Spleen (tissue), 7 donors: ENCODE results near the gene OR13C8.

ENCODE experiments used
- CTCF ChIP-seq, 11 experiments: fragments of 200-600 bp in 7 of 11; fragments of 450-650 bp in 4 of 11; sonication (generic) in 4 of 11; IDR thresholded peaks in 8 of 11; conservative IDR thresholded peaks in 3 of 11; 1 replicate in 7 of 11; 2 replicates in 4 of 11; pipeline versions ENCODE4 v1.4.0 to v1.8.0; 2016 to 2021; ENCODE audit warnings: antibody characterized with exemption in 11 of 11, inconsistent platforms in 4 of 11, mild to moderate bottlenecking in 1 of 11
- POLR2A ChIP-seq, 3 donors: fragments of 450-650 bp; IDR thresholded peaks; one replicate each; pipeline ENCODE4 v1.5.1; 2017; ENCODE audit warnings: antibody characterized with exemption in 3 of 3, mild to moderate bottlenecking in 1 of 3
- POLR2AphosphoS5 ChIP-seq, 3 donors: sonication (generic); formaldehyde crosslinking; IDR thresholded peaks; one replicate each; pipeline ENCODE4 v1.5.1; 2017; ENCODE audit warnings: antibody characterized with exemption in 3 of 3
- donor health status: DM: no; HTN: no; CAD: no; lungs with moderate emphysema.
- donor health status: DM: no; HTN: no; CAD: no.
- donor health status: DM: no; HTN: no; CAD: no.

DNA sequence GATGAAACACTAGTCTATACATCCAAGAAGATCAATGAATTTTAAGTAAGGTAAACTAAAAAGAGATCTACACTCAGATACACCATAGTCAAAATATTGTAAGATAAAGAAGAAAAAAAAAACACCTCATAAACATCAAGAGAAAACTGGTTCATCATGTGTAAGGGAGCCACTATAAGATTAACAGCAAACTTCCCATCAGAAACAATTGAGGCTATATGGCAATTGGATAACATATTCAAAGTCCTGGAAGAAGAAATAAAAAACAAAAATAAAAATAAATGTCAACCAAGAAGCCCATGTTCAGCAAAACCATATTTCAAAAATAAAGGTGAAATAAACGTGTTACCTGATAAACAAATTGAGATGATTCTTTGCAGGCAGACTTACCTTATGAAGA is 3.6 kb downstream of the OR13C8 start:
- no peak for TF ChIP-seq CTCF (IDR thresholded peaks at IDR 0.05 in 8 of 11, conservative IDR thresholded peaks at IDR 0.05 in 3 of 11)
- no peak for TF ChIP-seq POLR2A (IDR thresholded peaks at IDR 0.05)
- no peak for TF ChIP-seq POLR2AphosphoS5 (IDR thresholded peaks at IDR 0.05)
